ENCODE measurements around the gene MKLN1. TPM values are rescaled to one million over a fixed set of nuclear protein-coding genes. Genes with fewer than 3 reads are reported as not detected.

Gene MKLN1
- total RNA-seq, 2 experiments from 2014 or later: 12.1 to 56.6 TPM

GRCh38 chr7:131538071-131538812 is 210.6 kb downstream of the MKLN1 start:
- ChIA-PET POLR2A (interaction anchor here (0.7 kb wide), 1 partner anchor 10 kb away, joined by 3 read pairs; no protein-coding TSS in a partner anchor), CTCF (ENCODE audit: unreplicated experiment) (interaction anchor here (0.6 kb wide), 1 partner anchor 152 kb away, joined by 3 read pairs; no protein-coding TSS in a partner anchor)
- no peak overlapping the region for H3K4me3 ChIP-seq (ENCODE audit: low read depth, low read length, poor library complexity, severe bottlenecking)
- H3K4me1 ChIP-seq (ENCODE audit: insufficient read depth, low read length, poor library complexity, severe bottlenecking): no peaks in the 10 kb centered on the region
- TF ChIP-seq CTCF (conservative IDR thresholded peaks at IDR 0.05; ENCODE audit: low read length) (no peak), EZH2phosphoT487 (IDR thresholded peaks at IDR 0.05; ENCODE audit: borderline replicate concordance, low read depth, low read length) (no peak)
- no peak overlapping the region for H3K27ac ChIP-seq (ENCODE audit: low read depth, low read length, poor library complexity, severe bottlenecking)
- H4K20me1 ChIP-seq (ENCODE audit: insufficient read depth, low read length): no peaks in the 10 kb centered on the region
- no peaks in the 10 kb centered on the region for H3K36me3 ChIP-seq (ENCODE audit: insufficient read depth, low read length)
- no peaks in the 10 kb centered on the region for H3K9me2 ChIP-seq (ENCODE audit: insufficient read depth, low read length)
- intact Hi-C loops (cut with micrococcal nuclease; ENCODE audit: unreplicated experiment): no loop called here
- no peaks in the 10 kb centered on the region for H3K79me2 ChIP-seq (ENCODE audit: insufficient read depth, low read depth, low read length)
- H3K9me3 ChIP-seq (ENCODE audit: low read length): no peaks in the 10 kb centered on the region
- no TSS peak for BruUV-seq (replicated peaks)
- no peak overlapping the region for H2AFZ ChIP-seq (ENCODE audit: low read length)
- H3K4me2 ChIP-seq (ENCODE audit: low read length): no peak overlapping the region
- DNase-seq (ENCODE audit: low spot score): no peak

- no peaks in the 10 kb centered on the region for H3K4me1 ChIP-seq (ENCODE audit: insufficient read depth, low read length, poor library complexity, severe bottlenecking)
- no peak for DNase-seq (ENCODE audit: low spot score)
- no peaks in the 10 kb centered on the region for H3K79me2 ChIP-seq (ENCODE audit: insufficient read depth, low read depth, low read length)
- ChIA-PET CTCF (ENCODE audit: unreplicated experiment) (interaction anchor here (0.6 kb wide), 1 partner anchor 152 kb away, joined by 3 read pairs; no protein-coding TSS in a partner anchor), POLR2A (interaction anchor here (0.6 kb wide), 1 partner anchor 125 kb away, joined by 3 read pairs; no protein-coding TSS in a partner anchor)
- no peaks in the 10 kb centered on the region for H3K9me3 ChIP-seq (ENCODE audit: low read length)
- H3K9me2 ChIP-seq (ENCODE audit: insufficient read depth, low read length): no peaks in the 10 kb centered on the region
- no peak overlapping the region for H2AFZ ChIP-seq (ENCODE audit: low read length)
- no peaks in the 10 kb centered on the region for H3K36me3 ChIP-seq (ENCODE audit: insufficient read depth, low read length)
- no peaks in the 10 kb centered on the region for H4K20me1 ChIP-seq (ENCODE audit: insufficient read depth, low read length)
- no TSS peak for BruUV-seq (replicated peaks)
- no peak for TF ChIP-seq CTCF (conservative IDR thresholded peaks at IDR 0.05; ENCODE audit: low read length)
- TF ChIP-seq EZH2phosphoT487 (IDR thresholded peaks at IDR 0.05; ENCODE audit: borderline replicate concordance, low read depth, low read length): no peak
- no peak overlapping the region for H3K4me3 ChIP-seq (ENCODE audit: low read depth, low read length, poor library complexity, severe bottlenecking)
- intact Hi-C loops (cut with micrococcal nuclease; ENCODE audit: unreplicated experiment): no loop called here
- no peak overlapping the region for H3K27ac ChIP-seq (ENCODE audit: low read depth, low read length, poor library complexity, severe bottlenecking)
- no peak overlapping the region for H3K4me2 ChIP-seq (ENCODE audit: low read length)
These were observed 211.1 kb downstream of the MKLN1 start for GRCh38 chr7:131538813-131539179.
